NCI-H1694 (cell line): ENCODE results near the gene MAP3K5.

ENCODE experiments used
- DNase-seq: peaks from one replicate; lab custom pipeline; 2025; lab: John Stamatoyannopoulos, UW

The MAP3K5 gene

DNA sequence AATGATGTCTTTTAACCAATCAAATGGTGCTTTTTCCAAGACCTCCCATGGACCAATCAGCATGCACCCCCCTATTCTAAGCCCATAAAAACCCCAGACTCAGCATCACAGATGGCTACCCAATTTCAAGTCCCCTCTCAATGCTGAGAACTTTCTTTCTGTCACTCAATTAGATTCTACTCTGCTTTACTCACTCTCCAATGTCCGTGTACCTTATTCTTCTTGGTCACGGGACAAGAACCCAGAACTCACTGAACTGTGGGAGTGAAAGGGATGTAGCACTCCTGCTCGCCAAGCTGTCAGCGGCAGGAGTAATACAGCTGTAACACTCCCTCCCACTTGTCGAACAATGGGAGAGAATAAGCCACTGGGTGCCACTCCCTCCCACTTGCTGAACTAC lies 221.2 kb downstream of the MAP3K5 start:
- no peak for DNase-seq

DNA sequence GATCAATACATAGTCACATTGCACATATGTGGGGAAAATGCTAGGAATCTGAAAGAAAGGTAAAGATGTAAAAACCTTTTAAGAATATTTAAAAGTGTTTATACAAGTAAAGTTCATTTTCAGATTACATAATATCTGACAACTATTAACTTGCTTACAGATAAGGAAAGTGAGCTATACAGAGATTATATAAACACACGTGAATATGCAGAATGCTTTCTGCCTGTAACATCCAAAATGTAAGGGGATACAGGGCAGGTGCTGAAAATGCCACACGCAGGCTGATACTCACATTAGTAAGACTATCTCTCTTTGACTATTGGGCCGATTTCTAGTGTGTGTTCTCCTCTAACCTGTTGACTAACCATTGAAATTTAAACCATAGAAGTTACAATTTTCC lies 224.1 kb downstream of the MAP3K5 start:
- no peak for DNase-seq

DNA sequence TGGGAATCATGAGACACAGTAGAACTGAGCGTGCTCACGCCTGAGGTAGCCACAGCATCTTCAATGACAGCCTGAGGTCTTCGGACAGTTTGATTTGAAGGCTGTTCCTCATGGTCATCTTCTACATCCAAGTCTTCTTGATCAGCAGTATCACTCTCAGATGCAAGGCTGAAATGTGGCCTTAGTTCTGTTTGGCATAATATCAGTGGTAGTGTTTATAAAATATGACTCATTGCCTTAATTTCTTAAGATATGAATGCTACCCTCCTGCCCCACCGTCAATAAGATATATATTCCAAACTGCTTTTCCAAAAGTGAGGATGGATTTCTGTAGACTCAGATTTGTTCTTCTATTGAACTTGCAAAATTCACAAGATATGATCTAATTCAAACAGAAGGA lies 224.6 kb downstream of the MAP3K5 start:
- no peak for DNase-seq

DNA sequence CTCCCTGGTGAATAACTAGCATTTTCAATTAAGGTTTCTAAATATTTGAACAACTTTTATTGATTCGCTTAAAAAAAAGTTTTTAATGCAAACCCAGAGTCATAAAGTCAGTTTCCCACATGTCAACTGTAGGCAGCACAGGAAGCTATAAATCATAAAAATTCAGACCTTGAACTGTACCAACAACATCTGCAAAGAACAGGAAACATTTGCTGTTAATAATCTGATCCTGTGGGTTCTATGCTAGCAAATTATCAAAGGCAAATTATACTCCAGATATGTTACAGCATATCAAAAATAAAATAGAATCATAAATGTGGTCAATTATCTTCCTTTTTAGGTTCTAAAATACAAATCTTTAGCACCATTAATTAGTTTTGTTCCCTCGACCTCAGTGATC lies 225.4 kb downstream of the MAP3K5 start:
- no peak for DNase-seq

DNA sequence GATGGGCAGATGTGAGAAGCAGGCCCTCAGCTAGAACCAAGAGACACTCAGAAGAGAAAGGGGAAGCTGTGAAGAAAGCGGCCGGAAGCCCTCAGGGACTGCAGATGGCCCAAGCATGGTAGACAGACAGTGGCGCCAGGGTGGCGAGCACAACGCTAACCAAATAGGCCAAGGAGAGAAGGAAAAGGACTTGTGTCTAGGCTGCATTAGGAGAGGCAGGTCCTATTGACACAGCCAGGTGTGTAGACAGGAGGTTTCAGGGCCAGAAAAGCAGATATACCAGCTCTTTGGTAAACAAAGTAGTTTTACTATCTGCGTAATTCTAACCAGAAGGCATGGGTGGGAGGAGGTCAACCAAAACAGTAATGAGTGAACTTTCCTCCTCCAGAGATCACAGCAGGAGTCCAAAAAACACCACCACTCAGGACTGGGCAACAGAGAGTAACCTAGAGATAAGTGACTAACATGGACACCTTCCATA lies 226.2 kb downstream of the MAP3K5 start:
- no peak for DNase-seq

DNA sequence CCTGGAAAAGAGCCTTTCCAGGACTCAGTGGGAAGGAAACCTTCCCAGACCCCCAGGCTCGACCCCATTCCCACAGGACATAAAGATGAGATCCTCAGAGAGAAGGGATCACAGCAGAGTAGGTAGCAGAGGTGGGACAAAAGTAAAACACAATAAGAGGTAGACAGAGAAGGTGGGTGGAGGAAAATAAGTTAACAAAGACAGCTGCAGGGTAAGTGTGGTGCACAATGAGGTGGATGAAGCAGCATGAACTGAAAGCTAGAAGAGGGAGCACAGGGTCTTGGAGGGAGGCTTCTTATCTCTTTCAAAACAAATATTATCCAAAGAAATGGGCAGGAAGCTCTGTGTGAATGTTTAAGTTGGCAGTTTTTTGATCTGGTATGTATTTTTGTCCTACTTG lies 228.1 kb downstream of the MAP3K5 start:
- DNase-seq = no peak

DNA sequence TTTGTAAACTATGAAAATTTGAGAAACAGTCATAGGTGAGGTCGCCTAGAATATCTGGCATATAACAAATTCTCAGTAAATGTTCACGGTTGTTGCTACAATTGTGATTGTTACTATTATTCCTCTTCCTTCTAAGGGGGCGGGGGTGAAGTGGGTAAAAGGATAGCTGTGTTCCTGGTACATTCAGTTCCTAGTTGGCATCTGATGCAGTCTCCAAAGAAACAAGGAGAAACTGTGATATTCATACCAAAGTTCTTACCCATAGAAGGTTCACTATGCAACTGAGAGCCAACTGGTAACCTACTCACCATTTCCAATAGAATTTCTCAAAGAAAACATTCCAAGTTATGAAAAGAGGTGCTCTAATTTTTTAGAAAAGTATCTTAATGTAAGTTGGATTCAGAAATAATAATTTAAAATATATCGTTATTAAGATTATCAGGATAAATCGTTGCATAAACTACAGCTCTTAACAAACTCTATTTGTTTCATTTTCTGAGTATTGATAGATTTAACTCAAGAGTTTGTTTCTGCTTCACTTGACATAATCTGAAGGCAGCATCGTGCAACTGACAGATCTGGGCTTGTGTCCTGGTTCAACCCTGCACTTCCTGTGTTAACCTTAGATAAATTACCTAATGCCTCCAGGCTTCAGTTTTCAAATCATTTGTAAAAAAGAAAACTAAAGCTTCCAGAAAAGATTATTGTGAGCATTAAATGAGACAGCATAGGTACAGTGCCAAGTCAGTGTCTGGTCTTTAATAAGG lies 228.7 kb downstream of the MAP3K5 start:
- DNase-seq = no peak

DNA sequence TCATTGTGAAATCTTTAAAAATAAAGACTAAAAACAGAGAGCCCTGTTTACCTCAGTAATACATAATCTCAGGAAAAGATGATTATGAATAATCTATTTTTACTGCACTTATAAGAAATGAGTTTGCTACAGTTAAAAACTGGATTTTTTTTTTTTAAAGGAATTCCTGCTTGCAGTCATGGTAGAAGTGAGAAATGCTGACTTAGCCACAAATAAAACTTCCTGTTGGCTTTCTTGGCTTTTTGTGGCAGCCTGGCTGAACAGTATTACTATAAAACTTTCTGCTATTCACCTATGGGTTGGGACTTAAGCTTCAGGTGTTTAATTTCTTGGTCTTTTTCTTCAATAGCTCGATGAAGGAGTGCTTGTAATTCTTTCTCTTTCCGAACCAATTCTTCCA lies 230.1 kb downstream of the MAP3K5 start:
- no peak for DNase-seq

DNA sequence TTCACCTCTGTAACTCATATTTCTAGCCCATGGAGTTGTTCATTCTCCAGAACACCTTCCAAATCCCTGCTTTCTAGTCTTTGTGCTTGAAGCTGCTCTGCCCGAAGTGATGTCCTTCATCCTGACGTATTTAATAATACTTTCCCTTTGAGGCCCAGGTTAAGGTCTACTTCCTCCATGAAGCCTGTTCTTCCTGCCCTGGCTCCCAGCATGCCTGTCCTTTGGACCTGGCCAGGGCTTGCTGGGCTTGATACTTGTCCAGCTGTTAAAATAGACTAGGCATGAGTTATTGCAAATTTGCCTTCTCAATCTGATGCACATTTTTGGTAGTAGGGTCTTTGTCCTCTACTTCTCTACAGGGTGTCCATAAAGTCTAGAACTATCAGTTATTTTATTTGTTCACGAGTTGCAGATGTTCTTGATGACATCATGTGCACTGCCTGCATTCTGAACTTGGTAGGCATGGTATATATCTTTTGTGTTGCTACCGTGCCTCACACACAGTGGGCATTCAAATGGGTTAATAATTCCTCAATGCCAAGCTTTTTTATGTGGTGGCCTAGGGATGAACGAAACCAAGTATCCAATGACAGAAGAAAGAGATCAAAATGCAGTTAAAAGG lies 239.0 kb downstream of the MAP3K5 start:
- DNase-seq = no peak

DNA sequence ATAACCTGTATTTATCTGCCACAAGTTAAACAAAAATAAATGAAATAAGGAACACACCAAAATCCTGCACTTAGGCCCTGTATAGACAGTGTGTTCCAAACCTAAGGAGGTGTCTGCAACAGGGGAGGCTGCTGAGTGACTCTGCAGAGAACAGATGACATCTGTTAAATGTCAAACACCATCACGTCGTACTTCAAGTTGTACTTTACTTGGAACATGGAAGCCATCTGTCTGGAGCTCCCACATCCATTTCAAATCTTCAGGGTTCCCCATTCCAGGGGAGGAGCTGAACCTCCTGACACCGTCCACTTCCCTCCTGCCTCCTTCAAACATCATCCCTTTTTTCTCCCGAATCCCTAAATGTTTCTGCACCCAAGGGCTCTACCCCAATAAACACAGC lies 240.2 kb downstream of the MAP3K5 start:
- no peak for DNase-seq

DNA sequence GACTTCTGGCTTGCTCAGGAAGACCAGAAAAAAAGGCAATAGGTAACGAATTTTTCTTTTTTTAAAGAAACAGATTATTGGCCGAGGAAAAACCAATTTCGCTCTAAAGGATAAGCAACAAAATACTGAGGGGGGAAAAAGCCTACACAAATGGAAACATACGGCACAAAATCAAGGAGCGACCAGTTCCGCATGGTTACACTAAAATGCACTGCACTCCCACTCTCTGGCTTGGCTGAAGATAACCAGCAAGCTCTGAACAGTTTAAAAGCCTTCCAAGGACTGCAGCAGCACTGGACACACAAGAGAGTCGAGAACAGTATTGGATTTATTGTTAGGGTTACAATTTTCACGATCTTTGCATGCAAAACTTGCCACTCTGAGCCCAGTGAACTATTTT lies 241.2 kb downstream of the MAP3K5 start:
- no peak for DNase-seq

DNA sequence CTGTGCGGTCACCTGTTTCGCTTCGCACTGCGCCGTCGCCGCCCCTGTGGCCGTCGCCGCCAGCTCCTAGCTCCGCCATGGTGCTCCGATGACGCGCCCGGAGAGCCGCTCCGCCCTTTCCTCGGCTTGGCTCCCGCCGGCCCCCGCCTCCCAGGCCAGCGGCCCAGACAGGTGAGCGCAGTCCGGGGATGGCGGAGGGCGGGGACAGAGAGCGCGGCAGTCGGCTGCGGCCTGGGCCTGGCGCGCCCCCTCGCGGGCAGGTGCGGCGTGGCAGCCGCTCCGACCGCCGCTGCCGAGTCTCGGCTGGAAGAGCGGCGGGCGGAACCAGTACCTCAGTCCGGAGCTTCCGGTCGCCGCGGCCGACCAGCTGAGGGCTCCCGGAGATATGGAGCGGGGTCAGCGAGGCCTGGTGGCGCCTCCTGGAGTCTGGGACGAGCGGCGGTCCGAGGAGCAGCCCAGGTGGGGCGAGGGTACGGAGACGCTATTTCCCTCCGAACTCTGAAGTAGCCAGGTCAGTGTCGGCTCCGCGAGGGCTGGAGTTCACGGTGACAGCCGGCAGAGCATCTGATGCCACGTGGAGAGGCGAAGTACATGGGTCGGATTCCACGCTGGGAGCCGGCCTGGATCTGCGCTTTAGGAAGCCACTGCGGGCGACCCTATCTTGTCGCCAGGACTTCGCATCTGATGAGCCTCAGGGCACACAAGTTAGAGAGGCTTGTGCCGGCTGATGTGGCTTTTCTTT lies 241.8 kb downstream of the MAP3K5 start, which contains the start of gene MAP7:
Gene MAP7, minus strand, starts transcription at position 93 of the 742 bp plus-strand sequence. Its CDS starts 14 bp downstream, at position 79.
- no peak for DNase-seq

DNA sequence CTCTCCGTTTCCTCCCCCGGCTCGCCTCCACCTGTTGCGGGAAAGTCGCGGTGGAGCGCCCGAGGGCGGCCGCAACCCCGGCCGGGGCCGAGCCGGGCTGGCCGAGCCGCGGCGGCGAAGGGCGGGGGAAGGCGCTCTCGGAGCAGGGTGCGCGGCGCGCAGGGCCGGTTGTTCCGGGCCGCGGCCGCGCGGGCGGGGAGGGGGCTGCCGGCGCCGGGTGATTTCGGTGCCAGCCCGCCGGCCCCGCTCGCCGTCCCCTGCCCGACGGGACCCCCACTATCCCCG lies 242.3 kb downstream of the MAP3K5 start:
- no peak for DNase-seq

DNA sequence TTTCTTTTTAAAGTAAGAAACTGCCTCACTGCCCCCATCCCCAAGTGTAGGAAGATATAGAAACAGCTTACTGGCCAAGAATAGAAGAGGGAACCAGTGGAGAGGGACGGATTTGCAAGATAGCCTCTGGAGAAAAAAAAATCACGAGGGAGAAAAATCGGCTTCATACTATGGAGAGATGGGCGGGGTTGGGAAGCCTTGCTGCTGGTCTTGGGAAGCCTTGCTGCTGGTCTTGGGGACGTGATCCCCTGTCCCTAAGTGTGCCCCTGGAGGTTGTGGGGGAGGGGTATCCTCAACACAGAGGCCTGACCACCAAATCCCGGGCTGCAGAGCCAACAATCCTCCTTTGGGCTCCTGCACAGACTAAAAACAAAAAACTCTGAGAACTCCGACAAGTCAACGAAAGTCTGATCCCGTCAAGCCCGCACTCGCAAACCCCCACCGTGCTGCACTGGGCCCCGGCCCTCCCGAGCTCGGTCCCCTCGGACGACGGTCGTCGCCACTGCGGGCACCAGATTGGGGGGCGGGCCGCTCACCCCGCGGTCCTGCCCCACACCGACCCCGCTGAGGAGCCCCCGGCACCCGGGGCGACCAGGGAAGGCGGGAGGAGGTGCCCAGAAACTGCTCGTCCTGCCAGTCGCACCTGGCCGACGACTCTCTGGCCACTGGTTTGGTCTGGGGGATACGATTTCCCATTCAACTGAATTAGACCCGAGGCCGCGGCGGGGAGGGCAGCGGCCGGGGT lies 242.8 kb downstream of the MAP3K5 start:
- no peak for DNase-seq

DNA sequence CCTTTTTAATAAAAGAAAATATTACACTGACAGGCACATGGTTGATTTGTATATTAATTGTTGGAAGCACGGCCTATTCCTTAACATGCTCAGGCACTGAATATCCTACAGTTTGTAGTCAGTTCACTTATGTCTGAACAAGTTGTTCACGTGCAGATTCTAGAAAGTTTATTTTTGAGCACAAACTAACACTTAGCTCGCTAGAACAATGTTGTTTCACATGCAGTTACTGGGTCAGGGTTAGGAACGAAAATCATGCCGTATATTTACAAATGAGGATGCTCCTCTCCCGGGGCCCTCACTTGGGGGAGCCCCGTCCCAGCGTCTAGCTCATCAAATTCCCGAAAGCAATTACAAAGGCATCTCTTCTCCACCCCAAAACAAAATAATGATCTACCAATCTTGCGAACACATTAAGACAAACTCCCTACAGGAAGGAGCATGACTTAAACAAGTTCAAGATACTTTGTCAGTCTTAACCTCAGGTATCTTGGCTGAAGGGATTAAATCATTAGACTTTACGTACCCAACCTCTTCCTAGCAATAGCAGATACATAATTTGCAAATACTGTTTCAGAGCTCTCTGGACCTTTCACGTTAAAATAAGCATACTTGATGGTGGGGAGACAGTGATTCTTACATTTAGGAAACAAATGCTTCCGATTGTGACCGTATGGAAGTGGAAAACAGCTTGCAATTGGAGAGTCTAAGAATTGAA lies 243.5 kb downstream of the MAP3K5 start:
- DNase-seq = no peak

DNA sequence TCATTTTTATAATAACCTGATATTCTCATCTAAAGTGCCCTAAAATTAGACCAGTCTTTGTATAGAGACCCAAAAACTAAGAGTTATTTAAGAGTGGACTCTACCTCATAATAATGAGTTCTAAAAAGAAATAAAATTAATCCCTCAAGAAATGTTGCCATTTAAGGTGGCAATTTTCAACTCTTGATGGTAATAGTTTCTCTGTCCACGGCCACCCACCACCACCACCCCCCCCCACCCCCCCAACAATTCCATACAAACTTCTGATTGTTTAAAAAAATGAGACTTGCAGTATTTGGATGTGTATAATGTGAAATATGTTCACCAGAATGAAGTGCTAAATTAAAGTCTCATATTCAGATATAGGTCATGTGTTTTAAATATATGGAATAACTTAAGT lies 244.4 kb downstream of the MAP3K5 start:
- no peak for DNase-seq

DNA sequence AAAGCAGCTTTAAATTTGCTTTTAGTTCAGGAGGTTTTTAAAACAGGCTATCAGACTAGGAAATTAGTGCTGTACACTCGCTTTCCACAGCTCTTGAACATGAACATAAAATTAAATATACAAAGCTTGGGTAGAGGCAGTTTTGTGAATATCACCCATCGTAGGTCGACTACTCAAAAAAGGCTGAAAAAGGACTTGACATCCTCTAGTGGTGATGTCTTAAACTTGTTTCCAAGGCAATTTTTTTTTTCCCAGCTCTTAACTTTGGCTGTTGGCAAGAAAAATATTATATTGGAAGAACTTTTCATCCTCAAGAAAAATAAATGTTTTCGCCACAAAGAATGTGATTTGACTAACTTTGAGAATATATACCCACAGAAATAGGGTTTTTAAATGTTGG lies 244.9 kb downstream of the MAP3K5 start:
- DNase-seq = peak; percentile 29

DNA sequence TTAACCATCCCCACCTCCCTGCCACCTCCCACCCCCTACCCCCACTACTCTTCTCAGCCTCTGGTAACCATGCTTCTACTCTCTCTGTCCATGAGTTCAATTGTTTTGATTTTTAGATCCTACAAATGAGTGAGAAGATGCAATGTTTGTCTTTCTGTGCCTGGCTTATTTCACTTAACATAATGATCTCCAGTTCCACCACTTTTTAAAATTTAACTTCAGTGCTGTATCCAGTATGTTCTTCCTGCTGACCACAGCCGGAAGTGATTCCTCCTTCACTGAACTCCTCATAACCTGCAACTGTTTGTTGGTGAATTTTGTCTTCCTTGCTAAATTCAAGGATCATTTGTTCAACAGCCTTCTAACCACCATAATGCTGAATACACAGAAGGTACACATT lies 245.9 kb downstream of the MAP3K5 start:
- no peak for DNase-seq

DNA sequence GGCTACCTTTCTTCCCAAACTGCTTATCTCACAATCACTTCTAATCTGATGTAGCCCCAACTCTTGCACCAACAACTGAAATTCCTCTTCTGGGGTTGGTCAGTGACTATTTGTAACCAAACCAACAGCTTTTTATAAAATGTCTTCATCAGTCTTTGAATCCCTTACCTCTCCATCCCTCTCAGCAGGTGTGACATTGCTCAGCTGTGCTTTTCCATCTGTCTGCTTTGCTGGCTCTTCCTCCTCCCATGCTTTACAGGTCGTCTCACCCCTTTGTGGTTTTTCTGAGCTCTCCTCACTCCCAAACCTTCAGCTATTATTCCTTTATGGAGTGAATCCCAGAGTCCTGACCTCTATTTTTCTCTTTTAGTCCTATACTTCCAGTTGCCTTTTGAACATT lies 248.0 kb downstream of the MAP3K5 start:
- DNase-seq = no peak

DNA sequence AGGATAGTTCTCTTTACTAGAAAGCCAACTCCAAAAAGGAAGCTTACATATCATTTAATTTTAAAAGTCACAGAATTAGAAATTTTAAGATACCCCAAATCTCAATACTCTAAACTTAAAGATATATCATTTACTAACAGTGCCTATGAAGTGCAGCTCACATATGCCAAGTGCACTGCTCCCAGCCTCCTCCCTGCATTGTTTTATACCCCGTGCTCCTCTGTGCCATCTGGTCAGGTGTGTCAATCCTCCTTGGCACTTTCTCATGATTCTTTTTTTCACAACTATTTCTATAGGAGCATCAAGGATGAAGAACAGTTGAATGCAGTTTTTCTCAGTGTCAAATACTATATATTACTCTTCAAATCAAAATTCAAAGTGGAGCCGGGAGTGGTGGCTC lies 250.9 kb downstream of the MAP3K5 start:
- DNase-seq = no peak

DNA sequence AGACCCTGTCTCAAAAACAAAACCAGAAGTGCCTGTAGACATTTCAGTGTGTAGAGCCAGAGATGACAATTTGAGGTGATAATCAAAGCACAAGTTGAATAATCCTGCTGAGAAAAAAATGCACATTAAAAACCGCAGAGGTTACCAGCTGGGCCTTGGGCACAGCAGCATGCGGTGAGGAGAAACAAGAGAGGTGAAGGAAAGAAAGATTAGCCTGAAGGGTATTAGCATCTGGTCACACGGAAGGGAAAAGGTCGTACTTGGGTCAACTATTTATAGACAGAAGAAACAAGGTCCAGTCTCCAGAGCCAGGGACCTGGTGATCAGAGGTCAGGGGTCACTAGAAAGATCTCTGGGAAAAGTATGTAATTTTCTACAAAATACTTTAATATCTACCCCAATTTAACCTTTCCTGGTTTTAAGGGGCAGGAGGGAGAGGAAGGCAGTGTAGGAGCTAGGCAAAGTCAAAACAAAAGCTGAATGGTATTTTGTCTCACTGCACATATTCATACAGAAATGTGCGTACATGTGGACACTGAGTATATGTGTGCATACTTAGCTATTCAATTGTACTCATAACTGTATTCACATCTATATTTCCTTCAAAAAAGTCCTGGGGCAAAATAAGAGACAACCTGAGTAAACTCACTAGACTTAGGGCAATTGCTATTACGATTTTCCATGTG lies 252.2 kb downstream of the MAP3K5 start:
- DNase-seq = no peak
